Measurements from ENCODE around the gene SCD5. TPM values are rescaled to one million over a fixed set of nuclear protein-coding genes. Genes with fewer than 3 reads are reported as not detected.

The SCD5 gene
- total and polyA plus RNA-seq, 4 donors, result 2.6 to 11.5 (median 5.2) TPM

DNA sequence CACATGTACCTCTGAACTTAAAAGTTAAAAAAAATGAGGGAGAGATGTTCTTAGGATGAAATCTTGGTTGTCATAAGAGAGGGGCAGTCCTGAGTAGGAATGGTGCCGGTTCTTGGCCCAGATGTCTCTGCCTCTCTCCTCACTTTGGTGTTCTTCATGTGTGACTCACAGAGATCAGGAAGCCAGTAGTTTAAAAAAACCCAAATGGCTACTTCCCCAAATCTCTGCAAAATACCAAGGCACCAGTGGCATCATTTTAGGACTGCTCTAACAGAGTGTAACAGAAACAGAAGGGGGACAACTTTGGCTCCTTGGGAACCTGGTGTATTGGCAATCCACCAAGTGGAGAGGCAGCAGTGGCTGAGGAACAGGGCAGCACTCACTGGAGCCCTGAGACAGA, 116.8 kb downstream of the SCD5 start:
- Histone ChIP-seq H3K4me3 (ENCODE audit: low read length in 2 of 2) (no peak overlapping the region), H3K27me3 (ENCODE audit: control insufficient read depth in 1 of 2, insufficient read depth in 2 of 2, low read length in 1 of 2) (no peaks in the 10 kb centered on the region), H3K36me3 (ENCODE audit: control insufficient read depth in 1 of 2, insufficient read depth in 2 of 2, low read length in 1 of 2) (peaks cover 3% of the 10 kb centered on the region in 2 donors), H3K9me3 (ENCODE audit: control insufficient read depth, low read length) (no peaks in the 10 kb centered on the region), H3K27ac (ENCODE audit: low read depth in 1 of 2, low read length in 2 of 2) (no peak overlapping the region), H3K4me1 (ENCODE audit: control insufficient read depth in 1 of 2, insufficient read depth in 2 of 2, low read length in 2 of 2) (no peaks in the 10 kb centered on the region)
- intact Hi-C loops (cut with DNase I), result no loop called here
- no peak for DNase-seq
- WGBS, 2 donors, result 73 to 74% methylated on average over 1 of the region's 1 CpG
- ATAC-seq (ENCODE audit: low FRiP score), result no peak

DNA sequence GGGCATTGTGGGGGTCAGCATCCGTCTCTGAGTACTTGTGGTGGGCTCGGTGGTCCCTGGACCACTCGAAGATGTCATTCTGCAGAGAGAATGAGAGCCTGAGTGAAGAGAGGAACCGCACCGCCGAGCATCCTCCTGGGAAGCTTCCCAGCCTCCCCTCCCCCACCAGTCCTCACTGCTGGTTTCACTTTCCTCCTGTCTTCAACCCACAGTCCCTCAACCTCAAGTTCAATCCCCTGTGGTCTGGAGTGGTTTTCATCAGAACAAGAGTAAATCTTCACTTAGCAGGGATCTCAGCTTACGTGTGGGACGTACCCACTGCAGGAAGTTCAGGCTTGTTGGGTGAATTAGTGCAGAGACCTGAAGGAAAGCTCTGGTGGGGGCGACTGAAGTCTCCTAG, 117.8 kb downstream of the SCD5 start:
- no peak for DNase-seq
- Histone ChIP-seq H3K4me1 (ENCODE audit: control insufficient read depth in 1 of 2, insufficient read depth in 2 of 2, low read length in 2 of 2) (no peaks in the 10 kb centered on the region), H3K36me3 (ENCODE audit: control insufficient read depth in 1 of 2, insufficient read depth in 2 of 2, low read length in 1 of 2) (peaks cover 3 to 7% of the 10 kb centered on the region in 2 donors), H3K4me3 (ENCODE audit: low read length in 2 of 2) (no peak overlapping the region), H3K9me3 (ENCODE audit: control insufficient read depth, low read length) (no peaks in the 10 kb centered on the region), H3K27me3 (ENCODE audit: control insufficient read depth in 1 of 2, insufficient read depth in 2 of 2, low read length in 1 of 2) (no peaks in the 10 kb centered on the region), H3K27ac (ENCODE audit: low read depth in 1 of 2, low read length in 2 of 2) (no peak overlapping the region)
- intact Hi-C loops (cut with DNase I), result no loop called here
- WGBS, 2 donors, result 89% methylated on average over 9 of the region's 9 CpGs
- ATAC-seq (ENCODE audit: low FRiP score), result no peak

- 75 to 87% methylated on average over 1 of the region's 1 CpG for WGBS, 2 donors
- intact Hi-C loops (cut with DNase I), result no loop called here
- no peak for ATAC-seq (ENCODE audit: low FRiP score)
- DNase-seq, result no peak
- Histone ChIP-seq H3K27me3 (ENCODE audit: control insufficient read depth in 1 of 2, insufficient read depth in 2 of 2, low read length in 1 of 2) (no peaks in the 10 kb centered on the region), H3K36me3 (ENCODE audit: control insufficient read depth in 1 of 2, insufficient read depth in 2 of 2, low read length in 1 of 2) (peaks cover 3 to 7% of the 10 kb centered on the region in 2 donors), H3K4me1 (ENCODE audit: control insufficient read depth in 1 of 2, insufficient read depth in 2 of 2, low read length in 2 of 2) (no peaks in the 10 kb centered on the region), H3K4me3 (ENCODE audit: low read length in 2 of 2) (no peak overlapping the region), H3K27ac (ENCODE audit: low read depth in 1 of 2, low read length in 2 of 2) (no peak overlapping the region), H3K9me3 (ENCODE audit: control insufficient read depth, low read length) (no peaks in the 10 kb centered on the region)
Observed at GRCh38 chr4:82679531-82679930, 119.1 kb downstream of the SCD5 start.

DNA sequence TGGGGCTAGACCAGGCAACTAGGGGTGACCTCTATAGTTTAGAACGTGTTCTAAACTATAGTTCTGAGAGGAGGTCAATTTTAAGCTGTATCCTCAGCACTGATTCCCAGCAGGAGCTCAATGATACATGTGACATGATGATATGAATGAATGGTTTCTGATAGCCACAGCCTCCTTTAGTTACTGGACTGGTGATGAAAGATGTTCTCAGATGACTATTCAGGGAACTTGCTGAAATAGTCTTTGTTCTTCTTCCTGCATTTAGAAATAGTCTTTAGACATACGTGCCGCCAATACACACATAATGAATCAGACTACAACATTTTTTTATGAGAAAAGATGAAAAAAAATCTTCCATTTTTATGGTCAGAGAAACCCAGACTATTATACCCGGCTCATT, 120.5 kb downstream of the SCD5 start:
- Histone ChIP-seq H3K27me3 (ENCODE audit: control insufficient read depth in 1 of 2, insufficient read depth in 2 of 2, low read length in 1 of 2) (no peaks in the 10 kb centered on the region), H3K27ac (ENCODE audit: low read depth in 1 of 2, low read length in 2 of 2) (no peak overlapping the region), H3K9me3 (ENCODE audit: control insufficient read depth, low read length) (no peaks in the 10 kb centered on the region), H3K36me3 (ENCODE audit: control insufficient read depth in 1 of 2, insufficient read depth in 2 of 2, low read length in 1 of 2) (peaks cover 3 to 7% of the 10 kb centered on the region in 2 donors), H3K4me1 (ENCODE audit: control insufficient read depth in 1 of 2, insufficient read depth in 2 of 2, low read length in 2 of 2) (no peaks in the 10 kb centered on the region), H3K4me3 (ENCODE audit: low read length in 2 of 2) (no peak overlapping the region)
- 65% methylated on average over 4 of the region's 4 CpGs for WGBS, 2 donors
- ATAC-seq (ENCODE audit: low FRiP score), result no peak
- DNase-seq, result no peak
- intact Hi-C loops (cut with DNase I), result no loop called here

DNA sequence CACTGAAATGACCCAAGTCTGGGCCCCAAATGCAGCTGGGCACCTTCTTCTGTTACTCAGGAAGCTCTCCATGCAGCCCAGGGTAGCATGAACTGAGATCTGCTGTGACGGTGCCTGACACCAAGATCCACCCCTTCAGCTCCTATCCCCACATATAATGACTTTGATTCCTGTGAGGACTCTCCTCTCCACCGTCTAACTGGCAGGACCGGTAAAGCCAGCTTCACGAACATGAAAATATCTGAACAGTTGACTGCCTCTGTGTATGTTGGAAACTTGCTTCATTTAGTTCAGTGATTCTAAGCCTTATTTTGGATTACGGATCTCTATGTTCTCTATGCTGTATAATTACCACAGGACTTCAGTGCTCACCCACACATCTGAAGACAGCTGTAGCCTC, 121.3 kb downstream of the SCD5 start:
- no peak for ATAC-seq (ENCODE audit: low FRiP score)

GRCh38 chr4:82667761-82668480, 130.7 kb downstream of the SCD5 start:
- no peaks in the 10 kb centered on the region for H3K4me1 ChIP-seq (ENCODE audit: control insufficient read depth in 1 of 2, insufficient read depth in 2 of 2, low read length in 2 of 2)
- 67 to 77% methylated on average over 2 of the region's 2 CpGs for WGBS, 2 donors
- DNase-seq, result no peak
- H3K36me3 ChIP-seq (ENCODE audit: control insufficient read depth in 1 of 2, insufficient read depth in 2 of 2, low read length in 1 of 2), result no peaks in the 10 kb centered on the region
- H3K27ac ChIP-seq (ENCODE audit: low read depth in 1 of 2, low read length in 2 of 2), result no peak overlapping the region
- intact Hi-C loops (cut with DNase I), result no loop called here
- no peaks in the 10 kb centered on the region for H3K9me3 ChIP-seq (ENCODE audit: control insufficient read depth, low read length)
- no peaks in the 10 kb centered on the region for H3K27me3 ChIP-seq (ENCODE audit: control insufficient read depth in 1 of 2, insufficient read depth in 2 of 2, low read length in 1 of 2)
- ATAC-seq (ENCODE audit: low FRiP score), result no peak
- no peak overlapping the region for H3K4me3 ChIP-seq (ENCODE audit: low read length in 2 of 2)

More for the DNA sequence above, 121.3 kb downstream of the SCD5 start:
- Histone ChIP-seq H3K36me3 (ENCODE audit: control insufficient read depth in 1 of 2, insufficient read depth in 2 of 2, low read length in 1 of 2) (peaks cover 3 to 7% of the 10 kb centered on the region in 2 donors), H3K27me3 (ENCODE audit: control insufficient read depth in 1 of 2, insufficient read depth in 2 of 2, low read length in 1 of 2) (no peaks in the 10 kb centered on the region), H3K9me3 (ENCODE audit: control insufficient read depth, low read length) (no peaks in the 10 kb centered on the region), H3K4me3 (ENCODE audit: low read length in 2 of 2) (no peak overlapping the region), H3K4me1 (ENCODE audit: control insufficient read depth in 1 of 2, insufficient read depth in 2 of 2, low read length in 2 of 2) (no peaks in the 10 kb centered on the region), H3K27ac (ENCODE audit: low read depth in 1 of 2, low read length in 2 of 2) (no peak overlapping the region)
- intact Hi-C loops (cut with DNase I), result no loop called here
- DNase-seq, result no peak
- 85 to 86% methylated on average over 5 of the region's 5 CpGs for WGBS, 2 donors

DNA sequence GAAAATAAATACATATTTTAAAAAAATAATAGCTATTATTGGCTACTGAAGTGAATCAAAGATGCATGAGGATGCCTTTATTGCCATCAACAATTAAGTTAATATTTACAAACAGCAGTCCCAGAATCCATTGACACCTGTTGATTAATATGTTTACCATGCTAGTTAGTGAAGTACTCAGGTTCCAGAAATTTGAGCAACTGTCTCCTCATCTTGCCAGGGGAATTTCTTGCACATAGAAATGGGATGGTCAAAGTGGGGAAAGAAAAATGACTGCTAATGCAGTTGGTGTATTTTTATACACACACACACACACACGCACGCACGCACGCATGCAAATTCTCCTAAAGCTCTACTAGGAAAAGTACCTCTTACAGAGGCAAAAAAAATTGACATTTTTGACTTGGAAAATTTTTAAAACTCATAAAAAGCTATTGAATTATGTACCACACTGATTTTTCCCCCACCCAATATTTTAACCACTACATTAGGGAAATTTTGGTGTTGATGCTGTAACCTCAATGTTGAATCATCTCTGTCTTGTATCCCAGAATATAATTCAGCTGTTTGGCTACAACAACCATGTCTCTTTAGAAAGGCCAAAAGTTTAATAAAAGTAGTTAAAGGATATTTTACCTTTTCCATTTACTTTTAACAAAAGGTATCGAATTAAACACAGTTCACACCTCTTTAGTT, 131.5 kb downstream of the SCD5 start:
- H3K36me3 ChIP-seq (ENCODE audit: control insufficient read depth in 1 of 2, insufficient read depth in 2 of 2, low read length in 1 of 2), result no peaks in the 10 kb centered on the region
- H3K4me1 ChIP-seq (ENCODE audit: control insufficient read depth in 1 of 2, insufficient read depth in 2 of 2, low read length in 2 of 2), result no peaks in the 10 kb centered on the region
- intact Hi-C loops (cut with DNase I), result no loop called here
- H3K27me3 ChIP-seq (ENCODE audit: control insufficient read depth in 1 of 2, insufficient read depth in 2 of 2, low read length in 1 of 2), result no peaks in the 10 kb centered on the region
- ATAC-seq (ENCODE audit: low FRiP score) (no peak), DNase-seq (no peak)
- no peak overlapping the region for H3K4me3 ChIP-seq (ENCODE audit: low read length in 2 of 2)
- no peak overlapping the region for H3K27ac ChIP-seq (ENCODE audit: low read depth in 1 of 2, low read length in 2 of 2)
- no peaks in the 10 kb centered on the region for H3K9me3 ChIP-seq (ENCODE audit: control insufficient read depth, low read length)
- 95 to 97% methylated on average over 5 of the region's 5 CpGs for WGBS, 2 donors

DNA sequence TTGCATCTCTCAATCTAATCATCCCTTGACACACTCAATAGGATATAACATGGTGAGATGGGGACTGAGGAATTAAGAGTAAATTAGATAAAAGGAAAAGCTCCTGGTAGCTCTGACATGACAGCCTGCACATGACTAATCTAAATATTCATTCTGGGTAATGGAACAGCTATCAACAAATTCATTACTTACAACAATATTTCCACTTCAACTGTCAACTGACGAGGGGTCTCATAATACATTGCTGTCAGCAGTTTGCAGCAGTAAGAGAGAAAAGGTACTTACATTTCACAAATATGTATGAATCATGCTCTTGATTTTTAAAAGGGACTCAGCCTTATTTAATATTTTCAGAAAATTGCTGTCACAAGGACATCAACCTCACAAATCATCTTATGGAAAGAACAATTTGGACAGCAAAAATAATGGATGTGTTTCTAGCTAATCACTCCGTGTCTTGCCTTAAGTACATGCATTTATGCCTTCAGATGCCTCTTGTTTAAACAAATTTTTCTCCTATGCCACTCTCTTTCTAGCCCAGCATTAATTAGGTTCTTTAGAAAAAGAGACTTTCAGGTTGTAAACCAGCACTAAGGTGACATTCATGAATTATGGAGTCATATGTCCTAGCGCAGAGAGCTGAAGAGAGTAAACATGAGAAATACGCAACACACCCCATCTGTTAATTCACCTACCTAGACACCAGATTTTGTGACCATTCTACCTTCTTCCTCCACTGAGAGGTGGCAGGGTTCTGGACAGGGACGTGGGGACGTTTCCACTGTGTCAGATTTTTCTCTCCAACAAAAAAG, 137.2 kb downstream of the SCD5 start:
- no peaks in the 10 kb centered on the region for H3K27me3 ChIP-seq (ENCODE audit: control insufficient read depth in 1 of 2, insufficient read depth in 2 of 2, low read length in 1 of 2)
- no peaks in the 10 kb centered on the region for H3K9me3 ChIP-seq (ENCODE audit: control insufficient read depth, low read length)
- intact Hi-C loops (cut with DNase I), result no loop called here
- H3K27ac ChIP-seq (ENCODE audit: low read depth in 1 of 2, low read length in 2 of 2), result no peak overlapping the region
- no peaks in the 10 kb centered on the region for H3K4me1 ChIP-seq (ENCODE audit: control insufficient read depth in 1 of 2, insufficient read depth in 2 of 2, low read length in 2 of 2)
- ATAC-seq (ENCODE audit: low FRiP score), result no peak
- H3K36me3 ChIP-seq (ENCODE audit: control insufficient read depth in 1 of 2, insufficient read depth in 2 of 2, low read length in 1 of 2), result no peaks in the 10 kb centered on the region
- WGBS, 2 donors, result 79 to 88% methylated on average over 6 of the region's 6 CpGs
- no peak overlapping the region for H3K4me3 ChIP-seq (ENCODE audit: low read length in 2 of 2)
- no peak for DNase-seq

All from aorta (tissue), 5 donors.